Dendritic cell treated with granulocyte-macrophage colony-stimulating factor and Interleukin-4, amounts not matched to agents 40 ng/mL and 50 ng/mL, for 4 days (primary cell): Measurements from ENCODE around the gene IL17RC.
A peak's percentile ranks its signal among the peaks of the same experiment; 100 is the strongest.

Experiments
- H3K27ac Mint-ChIP-seq: one replicate; pipeline ENCODE4 v1.8.0; 2022; ENCODE audit warnings: mild to moderate bottlenecking, mixed read lengths
- H3K27me3 Mint-ChIP-seq: one replicate; pipeline ENCODE4 v1.8.0; 2022; ENCODE audit warnings: mild to moderate bottlenecking, mixed read lengths
- H3K36me3 Mint-ChIP-seq: one replicate; pipeline ENCODE4 v1.8.0; 2022; ENCODE audit warnings: low read depth, mixed read lengths
- H3K4me1 Mint-ChIP-seq: one replicate; pipeline ENCODE4 v1.8.0; 2022; ENCODE audit warnings: low read depth, mixed read lengths
- H3K4me3 Mint-ChIP-seq: one replicate; pipeline ENCODE4 v1.8.0; 2022; ENCODE audit warnings: mild to moderate bottlenecking, moderate library complexity, mixed read lengths
- H3K9me3 Mint-ChIP-seq: one replicate; pipeline ENCODE4 v1.8.0; 2022; ENCODE audit warnings: mixed read lengths
- intact Hi-C: fragments of 100-400 bp; cut with micrococcal nuclease; formaldehyde crosslinking; loops from one replicate; pipeline ENCODE4 v1.15.0; 2022

IL17RC gene

GRCh38 chr3:9980251-9980650 is 63.4 kb downstream of the IL17RC start:
- H3K27ac Mint-ChIP-seq, result peak overlapping the region; percentile 94
- no peaks in the 10 kb centered on the region for H3K9me3 Mint-ChIP-seq
- intact Hi-C loops, result no loop called here
- H3K4me3 Mint-ChIP-seq, result no peak overlapping the region
- H3K4me1 Mint-ChIP-seq, result peaks cover 59% of the 10 kb centered on the region
- H3K27me3 Mint-ChIP-seq, result no peaks in the 10 kb centered on the region
- peaks cover 61% of the 10 kb centered on the region for H3K36me3 Mint-ChIP-seq
